ENCODE data around the gene MYOM3. TPM values are rescaled to one million over a fixed set of nuclear protein-coding genes. Genes with fewer than 3 reads are reported as not detected.

Gene MYOM3
- total and polyA plus RNA-seq, 2 of the 13 experiments (the other 11 are each of a cell fraction or from before 2014, with no cell fraction given), result 5.8 to 15.3 TPM

- TF ChIP-seq ZBTB10 (CRISPR knock-in tag; IDR thresholded peaks at IDR 0.05; ENCODE audit: borderline replicate concordance), result peak; percentile 98
- TF ChIP-seq ZBTB7B (CRISPR knock-in tag; IDR thresholded peaks at IDR 0.05), result peak; percentile 91
- 0 out of 2 replicates have a peak, but pooled peaks have one; percentile 0 for TF ChIP-seq ZMYM2 (CRISPR knock-in tag; IDR thresholded peaks at IDR 0.05)
- no peak for TF ChIP-seq NCOA5 (CRISPR knock-in tag; IDR thresholded peaks at IDR 0.05)
- TF ChIP-seq, protein P1, sequence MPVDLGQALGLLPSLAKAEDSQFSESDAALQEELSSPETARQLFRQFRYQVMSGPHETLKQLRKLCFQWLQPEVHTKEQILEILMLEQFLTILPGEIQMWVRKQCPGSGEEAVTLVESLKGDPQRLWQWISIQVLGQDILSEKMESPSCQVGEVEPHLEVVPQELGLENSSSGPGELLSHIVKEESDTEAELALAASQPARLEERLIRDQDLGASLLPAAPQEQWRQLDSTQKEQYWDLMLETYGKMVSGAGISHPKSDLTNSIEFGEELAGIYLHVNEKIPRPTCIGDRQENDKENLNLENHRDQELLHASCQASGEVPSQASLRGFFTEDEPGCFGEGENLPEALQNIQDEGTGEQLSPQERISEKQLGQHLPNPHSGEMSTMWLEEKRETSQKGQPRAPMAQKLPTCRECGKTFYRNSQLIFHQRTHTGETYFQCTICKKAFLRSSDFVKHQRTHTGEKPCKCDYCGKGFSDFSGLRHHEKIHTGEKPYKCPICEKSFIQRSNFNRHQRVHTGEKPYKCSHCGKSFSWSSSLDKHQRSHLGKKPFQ (CRISPR knock-in tag; IDR thresholded peaks at IDR 0.05; ENCODE audit: insufficient replicate concordance), result peak; percentile 70
- no peak for TF ChIP-seq NFE2 (CRISPR knock-in tag; IDR thresholded peaks at IDR 0.05)
- no peak for TF ChIP-seq SUZ12 (IDR thresholded peaks at IDR 0.05; ENCODE audit: low read depth, low read length)
- no peak for TF ChIP-seq ONECUT2 (CRISPR knock-in tag; IDR thresholded peaks at IDR 0.05)
- TF ChIP-seq ZNF652 (CRISPR knock-in tag; IDR thresholded peaks at IDR 0.05; ENCODE audit: borderline replicate concordance, low read depth), result no peak
- no peak for TF ChIP-seq HBP1 (CRISPR knock-in tag; IDR thresholded peaks at IDR 0.05; ENCODE audit: low read depth)
- TF ChIP-seq ARNTL (CRISPR knock-in tag; IDR thresholded peaks at IDR 0.05), result 0 out of 2 replicates have a peak, but pooled peaks have one; percentile 26
- TF ChIP-seq, protein P2, sequence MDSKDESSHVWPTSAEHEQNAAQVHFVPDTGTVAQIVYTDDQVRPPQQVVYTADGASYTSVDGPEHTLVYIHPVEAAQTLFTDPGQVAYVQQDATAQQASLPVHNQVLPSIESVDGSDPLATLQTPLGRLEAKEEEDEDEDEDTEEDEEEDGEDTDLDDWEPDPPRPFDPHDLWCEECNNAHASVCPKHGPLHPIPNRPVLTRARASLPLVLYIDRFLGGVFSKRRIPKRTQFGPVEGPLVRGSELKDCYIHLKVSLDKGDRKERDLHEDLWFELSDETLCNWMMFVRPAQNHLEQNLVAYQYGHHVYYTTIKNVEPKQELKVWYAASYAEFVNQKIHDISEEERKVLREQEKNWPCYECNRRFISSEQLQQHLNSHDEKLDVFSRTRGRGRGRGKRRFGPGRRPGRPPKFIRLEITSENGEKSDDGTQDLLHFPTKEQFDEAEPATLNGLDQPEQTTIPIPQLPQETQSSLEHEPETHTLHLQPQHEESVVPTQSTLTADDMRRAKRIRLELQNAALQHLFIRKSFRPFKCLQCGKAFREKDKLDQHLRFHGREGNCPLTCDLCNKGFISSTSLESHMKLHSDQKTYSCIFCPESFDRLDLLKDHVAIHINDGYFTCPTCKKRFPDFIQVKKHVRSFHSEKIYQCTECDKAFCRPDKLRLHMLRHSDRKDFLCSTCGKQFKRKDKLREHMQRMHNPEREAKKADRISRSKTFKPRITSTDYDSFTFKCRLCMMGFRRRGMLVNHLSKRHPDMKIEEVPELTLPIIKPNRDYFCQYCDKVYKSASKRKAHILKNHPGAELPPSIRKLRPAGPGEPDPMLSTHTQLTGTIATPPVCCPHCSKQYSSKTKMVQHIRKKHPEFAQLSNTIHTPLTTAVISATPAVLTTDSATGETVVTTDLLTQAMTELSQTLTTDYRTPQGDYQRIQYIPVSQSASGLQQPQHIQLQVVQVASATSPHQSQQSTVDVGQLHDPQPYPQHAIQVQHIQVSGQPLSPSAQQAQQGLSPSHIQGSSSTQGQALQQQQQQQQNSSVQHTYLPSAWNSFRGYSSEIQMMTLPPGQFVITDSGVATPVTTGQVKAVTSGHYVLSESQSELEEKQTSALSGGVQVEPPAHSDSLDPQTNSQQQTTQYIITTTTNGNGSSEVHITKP (CRISPR knock-in tag; IDR thresholded peaks at IDR 0.05; ENCODE audit: low read depth), result no peak; the same call in 1 of the 2 replicates
Measured at GRCh38 chr1:24108334-24109165, 3.4 kb downstream of the MYOM3 start (continued).

Measured in HepG2 (cell line).